ENCODE results near the gene PTPRU.

PTPRU gene

GRCh38 chr1:29305943-29306342 is 69.6 kb downstream of the PTPRU start:
- no peak for TF ChIP-seq CTCF (IDR thresholded peaks at IDR 0.05; ENCODE audit: insufficient read depth, low read length, missing control alignments)
- ChIA-PET POLR2A (no interaction called here), CTCF (no interaction called here)

GRCh38 chr1:29306471-29307140 is 70.3 kb downstream of the PTPRU start:
- no peak for TF ChIP-seq CTCF (IDR thresholded peaks at IDR 0.05; ENCODE audit: insufficient read depth, low read length, missing control alignments)
- POLR2A ChIA-PET: no interaction called here
- CTCF ChIA-PET: no interaction called here
- DNase-seq (ENCODE audit: low read depth, low spot score): no peak
- no peak overlapping the region for H3K4me3 ChIP-seq (ENCODE audit: low read depth, low read length)

More at GRCh38 chr1:29305943-29306342, 69.6 kb downstream of the PTPRU start:
- H3K4me3 ChIP-seq (ENCODE audit: low read depth, low read length): no peak overlapping the region
- DNase-seq (ENCODE audit: low read depth, low spot score): no peak

- DNase-seq (ENCODE audit: low read depth, low spot score): no peak
- no peak for TF ChIP-seq CTCF (IDR thresholded peaks at IDR 0.05; ENCODE audit: insufficient read depth, low read length, missing control alignments)
- POLR2A ChIA-PET: no interaction called here
- CTCF ChIA-PET: no interaction called here
- no peak overlapping the region for H3K4me3 ChIP-seq (ENCODE audit: low read depth, low read length)
These were observed 72.8 kb downstream of the PTPRU start for GRCh38 chr1:29309075-29309474.

GRCh38 chr1:29309621-29310020 is 73.3 kb downstream of the PTPRU start:
- no peak for TF ChIP-seq CTCF (IDR thresholded peaks at IDR 0.05; ENCODE audit: insufficient read depth, low read length, missing control alignments)
- ChIA-PET CTCF (no interaction called here), POLR2A (no interaction called here)
- H3K4me3 ChIP-seq (ENCODE audit: low read depth, low read length): no peak overlapping the region
- no peak for DNase-seq (ENCODE audit: low read depth, low spot score)

- ChIA-PET POLR2A (no interaction called here), CTCF (no interaction called here)
- no peak for TF ChIP-seq CTCF (IDR thresholded peaks at IDR 0.05; ENCODE audit: insufficient read depth, low read length, missing control alignments)
- no peak overlapping the region for H3K4me3 ChIP-seq (ENCODE audit: low read depth, low read length)
- no peak for DNase-seq (ENCODE audit: low read depth, low spot score)
These were observed 74.4 kb downstream of the PTPRU start for GRCh38 chr1:29310616-29311180.

- POLR2A ChIA-PET: no interaction called here
- CTCF ChIA-PET: no interaction called here
- no peak for TF ChIP-seq CTCF (IDR thresholded peaks at IDR 0.05; ENCODE audit: insufficient read depth, low read length, missing control alignments)
- no peak for DNase-seq (ENCODE audit: low read depth, low spot score)
- H3K4me3 ChIP-seq (ENCODE audit: low read depth, low read length): no peak overlapping the region
These were observed 75.2 kb downstream of the PTPRU start for GRCh38 chr1:29311352-29312030.
